GM12878 (cell line): ENCODE results near the gene RARB. TPM values are rescaled to one million over a fixed set of nuclear protein-coding genes. Genes with fewer than 3 reads are reported as not detected.

ENCODE experiments used
- ATAC-seq: fragments of 200-7000 bp; cut with Tn5 transposase; 3 replicates; pipeline ENCODE4 v1.9.1; 2020; ENCODE audit warnings: mild to moderate bottlenecking, moderate library complexity
- BruUV-seq: library from RNA; stranded (reverse); fragments of 400-500 nt; replicated peaks from 2 replicates; lab custom pipeline; 2021; lab: Mats Ljungman, UMichigan
- CTCF ChIA-PET: fragments of 300-600 bp; sonication (Branson Sonifier 250); formaldehyde crosslinking; extraction: SDS; loops from one replicate; lab custom pipeline; 2021; ENCODE audit warnings: inconsistent platforms; lab: Yijun Ruan, JAX
- POLR2A ChIA-PET: fragments of 350-600 bp; formaldehyde crosslinking; extraction: SDS; loops from one replicate; lab custom pipeline; 2021; ENCODE audit warnings: inconsistent platforms; lab: Charles Lee
- RAD21 ChIA-PET: fragments of 300-600 bp; sonication (Branson Sonifier 250); formaldehyde crosslinking; loops from one replicate; lab custom pipeline; 2023; ENCODE audit warnings: antibody characterized with exemption; ENCODE audit not compliant: unreplicated experiment; lab: Charles Lee
- SMC1A ChIA-PET: fragments of 300-600 bp; sonication (Branson Sonifier 250); formaldehyde crosslinking; loops from one replicate; lab custom pipeline; 2023; ENCODE audit not compliant: unreplicated experiment, uncharacterized antibody; lab: Charles Lee
- DNase-seq: peaks from one replicate; pipeline ENCODE4 v3.0.0-alpha.2; 2011; ENCODE audit warnings: low read depth, low spot score
- FAIRE-seq: peaks from 3 replicates; lab custom pipeline; 2011; peaks lifted over from hg19 to GRCh38; lab: Jason Lieb, UNC
- H2AFZ ChIP-seq: 2 replicates; pipeline ENCODE4 v1.6.0; 2011; ENCODE audit warnings: low read depth, low read length, control low read depth; ENCODE audit not compliant: control insufficient read depth
- H3K27ac ChIP-seq: 2 replicates; pipeline ENCODE4 v1.5.1; 2011; ENCODE audit warnings: control low read depth; ENCODE audit not compliant: control insufficient read depth, insufficient read depth
- H3K27me3 ChIP-seq, 2 experiments: replicated peaks in 1 of 2; 2 replicates each; pipeline versions ENCODE4 v1.6.0 to v1.6.1; 2011; ENCODE audit warnings: low read length in 1 of 2; ENCODE audit not compliant: control insufficient read depth in 2 of 2, insufficient read depth in 2 of 2
- H3K36me3 ChIP-seq, 2 experiments: 2 replicates each; pipeline ENCODE4 v1.5.1; 2011; ENCODE audit warnings: low read length in 1 of 2; ENCODE audit not compliant: control insufficient read depth in 2 of 2, insufficient read depth in 2 of 2
- H3K4me1 ChIP-seq: 2 replicates; pipeline ENCODE4 v1.6.1; 2011; ENCODE audit warnings: mild to moderate bottlenecking, low read length, moderate library complexity, mixed read lengths; ENCODE audit not compliant: control insufficient read depth, insufficient read depth
- H3K4me2 ChIP-seq: 2 replicates; pipeline ENCODE4 v1.6.0; 2011; ENCODE audit warnings: control low read depth; ENCODE audit not compliant: control insufficient read depth, insufficient read depth
- H3K4me3 ChIP-seq: fragments of 200-600 bp; sonication (generic); 2 replicates; pipeline ENCODE4 v1.5.1; 2016
- H3K79me2 ChIP-seq: 2 replicates; pipeline ENCODE4 v1.6.0; 2011; ENCODE audit warnings: low read length; ENCODE audit not compliant: control insufficient read depth, insufficient read depth
- H3K9ac ChIP-seq: 2 replicates; pipeline ENCODE4 v1.8.0; 2011; ENCODE audit warnings: low read length, control low read depth, mixed read lengths; ENCODE audit not compliant: control insufficient read depth, insufficient read depth
- H3K9me3 ChIP-seq: replicated peaks from 3 replicates; pipeline ENCODE4 v1.5.1; 2011; ENCODE audit warnings: mild to moderate bottlenecking, low read length; ENCODE audit not compliant: control insufficient read depth, insufficient read depth
- H4K20me1 ChIP-seq: 2 replicates; pipeline ENCODE4 v1.6.0; 2011; ENCODE audit not compliant: control insufficient read depth, insufficient read depth
- CTCF ChIP-seq, 3 experiments: IDR thresholded peaks in 2 of 3; conservative IDR thresholded peaks in 1 of 3; 2 replicates each; pipeline ENCODE4 v1.5.1; 2011; ENCODE audit warnings: low read depth in 3 of 3, low read length in 3 of 3, mild to moderate bottlenecking in 3 of 3, control low read depth in 2 of 3, moderate library complexity in 2 of 3, inconsistent platforms in 1 of 3, mixed read lengths in 1 of 3; ENCODE audit not compliant: control insufficient read depth in 2 of 3, insufficient read depth in 1 of 3; ENCODE audit errors: extremely low read depth in 1 of 3
- RAD21 ChIP-seq: IDR thresholded peaks from 2 replicates; pipeline ENCODE4 v1.6.1; 2011; ENCODE audit warnings: mild to moderate bottlenecking, low read depth, low read length, moderate library complexity; ENCODE audit not compliant: insufficient read depth
- SMC3 ChIP-seq: IDR thresholded peaks from 2 replicates; pipeline ENCODE4 v1.6.1; 2011; ENCODE audit warnings: low read length, improper control_type of control experiment, borderline replicate concordance
- ZNF274 ChIP-seq: IDR thresholded peaks from one replicate; pipeline ENCODE4 v1.8.0; 2011; ENCODE audit not compliant: insufficient read length, insufficient read depth
- WGBS: methylation state at CpG from one replicate; pipeline ENCODE4 v1.1.6; 2016; ENCODE audit warnings: low lambda C conversion rate; ENCODE audit not compliant: insufficient replicate concordance, insufficient coverage; ENCODE audit errors: missing lambda C conversion rate; 5-methylcytosine and 5-hydroxymethylcytosine counted together
- in situ Hi-C: fragments of 300-500 bp; cut with MboI; formaldehyde crosslinking; loops from 9 replicates; pipeline ENCODE4 v1.14.3; 2018; ENCODE audit warnings: mixed read lengths
- intact Hi-C: fragments of 100-400 bp; cut with micrococcal nuclease; formaldehyde crosslinking; loops from one replicate; pipeline ENCODE4 v1.14.2; 2022; ENCODE audit not compliant: unreplicated experiment
- polyA plus RNA-seq, 11 experiments: library from polyadenylated mRNA; depleted of rRNA in 4 of 11; unstranded in 6 of 11; stranded (reverse) in 5 of 11; fragments of >200 nt; fragmentation: Nextera tagmentation in 4 of 11; fragmentation: Illumina TruSeq in 1 of 11; extraction: Ambion mirVana in 4 of 11; extraction: Trizol in 1 of 11; gene quantifications; 1 replicate in 1 of 11; 2 replicates in 10 of 11; pipeline versions ENCODE4 v1.2.1 to v1.2.3, GENCODE V29; 2011 to 2016; ENCODE audit warnings: inconsistent platforms in 2 of 11, missing spikeins in 2 of 11, low read depth in 1 of 11
- total RNA-seq, 4 experiments: library from RNA; depleted of rRNA in 3 of 4; stranded (reverse); fragments of >200 nt in 3 of 4; fragmentation: Illumina TruSeq in 1 of 4; extraction: Trizol in 1 of 4; gene quantifications; 2 replicates each; pipeline versions ENCODE4 v1.2.1 to v1.2.3, GENCODE V29; 2013 to 2021

Gene RARB
- total and polyA plus RNA-seq, 10 of the 15 experiments (the other 5 are each of a cell fraction or from before 2014, with no cell fraction given): 0.05 to 0.06 TPM; not detected in 8

- H2AFZ ChIP-seq: no peak overlapping the region
- H3K27ac ChIP-seq: no peak overlapping the region
- H3K79me2 ChIP-seq: no peaks in the 10 kb centered on the region
- no peak overlapping the region for H3K4me3 ChIP-seq
- H3K4me1 ChIP-seq: no peaks in the 10 kb centered on the region
- ChIA-PET POLR2A (no interaction called here), CTCF (interaction anchor here (0.6 to 4.1 kb wide), 17 partner anchors 8 to 1606 kb away, joined by 3 to 11 read pairs (median 3); no protein-coding TSS in a partner anchor), RAD21 (no interaction called here), SMC1A (interaction anchor here (0.7 to 1.2 kb wide), 5 partner anchors 9 to 821 kb away, joined by 3 read pairs; no protein-coding TSS in a partner anchor)
- WGBS: 0% methylated on average over 1 of the region's 1 CpG
- intact Hi-C loops: loop anchor here (2.0 to 10.0 kb wide), 3 partner anchors 631 to 909 kb away; no protein-coding TSS in a partner anchor
- H3K27me3 ChIP-seq: no peaks in the 10 kb centered on the region
- FAIRE-seq (no peak), ATAC-seq (peak; percentile 75)
- BruUV-seq: no TSS peak
- H3K4me2 ChIP-seq: no peak overlapping the region
- no peaks in the 10 kb centered on the region for H3K9me3 ChIP-seq
- TF ChIP-seq RAD21 (peak; percentile 59), ZNF274 (no peak), CTCF (IDR thresholded peaks at IDR 0.05 in 2 of 3, conservative IDR thresholded peaks at IDR 0.05 in 1 of 3; ENCODE audit: control insufficient read depth in 2 of 3, extremely low read depth in 1 of 3, insufficient read depth in 1 of 3, low read depth in 3 of 3, low read length in 3 of 3) (peak; percentile 51 to 62 (median 56)), SMC3 (peak; percentile 9; the same call in 1 of the 2 replicates)
- TF ChIP-seq, all 136 proteins: peak for 3
- Histone ChIP-seq H3K36me3 (peaks cover 0 to 4% of the 10 kb centered on the region in 2 experiments; a peak in 2 of 4 replicates), H3K9ac (no peak overlapping the region), H4K20me1 (no peaks in the 10 kb centered on the region)
- in situ Hi-C loops: loop anchor here (10.0 kb wide), 1 partner anchor 819 kb away; no protein-coding TSS in a partner anchor
- no peak for DNase-seq
These were observed 166.0 kb downstream of the RARB start for GRCh38 chr3:25594007-25594502.
